Smooth muscle cell of the coronary artery (primary cell): ENCODE measurements around the gene REC8. TPM values are rescaled to one million over a fixed set of nuclear protein-coding genes. Genes with fewer than 3 reads are reported as not detected.

Source experiments
- total RNA-seq: library from RNA; depleted of rRNA; stranded (reverse); fragments of >200 nt; gene quantifications from 2 replicates; pipeline ENCODE4 v1.2.3, GENCODE V29; 2014; ENCODE audit warnings: low replicate concordance

Gene REC8
- total RNA-seq, 1 donor from 2014 or later = 0.83 TPM

Other genes with a start within 250 kb of the REC8 start
- 42.8 and 64.0 TPM in 2 replicates for gene DHRS4, start 218.3 kb upstream of the REC8 start, total RNA-seq
- gene DHRS4L2, start 183.2 kb upstream of the REC8 start, total RNA-seq = 8.5 and 15.5 TPM in 2 replicates
- 0.08 TPM in 1 of 2 replicates, not detected in the other for gene CARMIL3, start 120.1 kb upstream of the REC8 start, total RNA-seq
- gene CPNE6, start 100.5 kb upstream of the REC8 start, total RNA-seq = not detected in 2 replicates
- gene PCK2, start 77.8 kb upstream of the REC8 start, total RNA-seq = 13.3 and 44.0 TPM in 2 replicates
- 59.1 and 62.1 TPM in 2 replicates for gene DCAF11, start 57.3 kb upstream of the REC8 start, total RNA-seq
- 0.47 and 1.2 TPM in 2 replicates for gene NRL, start 57.1 kb upstream of the REC8 start, total RNA-seq
- gene FITM1, start 41.4 kb upstream of the REC8 start, total RNA-seq = 0.23 TPM in 1 of 2 replicates, not detected in the other
- 55.3 and 80.6 TPM in 2 replicates for gene PSME1, start 35.9 kb upstream of the REC8 start, total RNA-seq
- 19.2 and 21.9 TPM in 2 replicates for gene EMC9, start 30.5 kb upstream of the REC8 start, total RNA-seq
- 28.2 and 87.8 TPM in 2 replicates for gene PSME2, start 25.5 kb upstream of the REC8 start, total RNA-seq
- gene RNF31, start 24.6 kb upstream of the REC8 start, total RNA-seq = 22.2 and 24.9 TPM in 2 replicates
- 68.4 and 96.8 TPM in 2 replicates for gene IRF9, start 10.8 kb upstream of the REC8 start, total RNA-seq
- gene IPO4, start 16.7 kb downstream of the REC8 start, total RNA-seq = 27.1 and 41.9 TPM in 2 replicates
- 42.9 and 55.9 TPM in 2 replicates for gene TM9SF1, start 23.4 kb downstream of the REC8 start, total RNA-seq
- gene TSSK4, start 33.6 kb downstream of the REC8 start, total RNA-seq = 0.12 TPM in 1 of 2 replicates, not detected in the other
- gene CHMP4A, start 41.4 kb downstream of the REC8 start, total RNA-seq = 24.2 and 29.7 TPM in 2 replicates
- 10.8 and 18.3 TPM in 2 replicates for gene MDP1, start 44.0 kb downstream of the REC8 start, total RNA-seq
- 272 and 446 TPM in 2 replicates for gene NEDD8, start 60.3 kb downstream of the REC8 start, total RNA-seq
- 72.7 and 109 TPM in 2 replicates for gene GMPR2, start 60.8 kb downstream of the REC8 start, total RNA-seq
- 38.3 and 42.2 TPM in 2 replicates for gene TINF2, start 70.5 kb downstream of the REC8 start, total RNA-seq
- gene TGM1, start 91.1 kb downstream of the REC8 start, total RNA-seq = 1.6 and 2.5 TPM in 2 replicates
- 16.8 and 22.3 TPM in 2 replicates for gene RABGGTA, start 99.5 kb downstream of the REC8 start, total RNA-seq
- 13.5 and 20.9 TPM in 2 replicates for gene DHRS1, start 127.7 kb downstream of the REC8 start, total RNA-seq
- gene NOP9, start 127.8 kb downstream of the REC8 start, total RNA-seq = 14.4 and 17.4 TPM in 2 replicates
- gene CIDEB, start 135.9 kb downstream of the REC8 start, total RNA-seq = 0.08 and 3.3 TPM in 2 replicates
- gene LTB4R2, start 138.1 kb downstream of the REC8 start, total RNA-seq = 1.2 and 2.3 TPM in 2 replicates
- 0.75 and 6.3 TPM in 2 replicates for gene LTB4R, start 139.4 kb downstream of the REC8 start, total RNA-seq
- gene ADCY4, start 163.0 kb downstream of the REC8 start, total RNA-seq = 0.60 and 16.7 TPM in 2 replicates
- gene RIPK3, start 167.9 kb downstream of the REC8 start, total RNA-seq = 0.23 and 9.4 TPM in 2 replicates
- gene NFATC4, start 196.1 kb downstream of the REC8 start, total RNA-seq = 18.4 and 77.3 TPM in 2 replicates
- gene NYNRIN, start 226.9 kb downstream of the REC8 start, total RNA-seq = 3.2 and 9.0 TPM in 2 replicates